Body of pancreas (tissue), 4 donors: Measurements from ENCODE around the gene MDH2. TPM values are rescaled to one million over a fixed set of nuclear protein-coding genes. Genes with fewer than 3 reads are reported as not detected.
"Not testable (repeated sequence)": the region's sequence is repeated elsewhere in the genome, so short reads cannot be mapped to it uniquely, and the experiment has no call there.

Experiments used
- ATAC-seq: fragments of 150-250 bp; one replicate; pipeline ENCODE4 v1.9.1; 2016
- DNase-seq, 4 donors: peaks; one replicate each; pipeline ENCODE4 v3.0.0-alpha.2; 2019
- H3K27ac ChIP-seq, 4 donors: fragments of 200-600 bp; sonication (generic); 1 replicate in 3 of 4; 2 replicates in 1 of 4; pipeline versions ENCODE4 v1.5.1 to v1.6.1; 2016 to 2019; ENCODE audit warnings: mild to moderate bottlenecking in 1 of 4, mixed read lengths in 1 of 4, moderate library complexity in 1 of 4
- H3K27me3 ChIP-seq, 2 donors: fragments of 200-600 bp; sonication (generic); one replicate each; pipeline ENCODE4 v1.6.0; 2016; ENCODE audit warnings: mild to moderate bottlenecking in 1 of 2
- H3K36me3 ChIP-seq, 2 donors: fragments of 200-600 bp; sonication (generic); replicated peaks in 1 of 2; 2 replicates each; pipeline ENCODE4 v1.5.1; 2016; ENCODE audit warnings: low read depth in 2 of 2; ENCODE audit not compliant: insufficient read depth in 1 of 2
- H3K4me1 ChIP-seq: fragments of 200-600 bp; sonication (generic); one replicate; pipeline ENCODE4 v1.6.0; 2016
- H3K4me3 ChIP-seq, 2 donors: fragments of 200-600 bp; sonication (generic); 1 replicate in 1 of 2; 2 replicates in 1 of 2; pipeline ENCODE4 v1.5.1; 2016 to 2019
- H3K9me3 ChIP-seq, 3 donors: fragments of 200-600 bp; sonication (generic); 1 replicate in 2 of 3; 2 replicates in 1 of 3; pipeline ENCODE4 v1.5.1; 2016
- POLR2A ChIP-seq, 3 donors: fragments of 450-650 bp; IDR thresholded peaks; one replicate each; pipeline ENCODE4 v1.6.1; 2016; ENCODE audit warnings: antibody characterized with exemption in 3 of 3, mild to moderate bottlenecking in 2 of 3
- WGBS, 2 donors: methylation state at CpG; one replicate each; pipeline ENCODE4 v1.1.5; 2017; 5-methylcytosine and 5-hydroxymethylcytosine counted together
- intact Hi-C: fragments of 100-400 bp; cut with DNase I; formaldehyde crosslinking; loops from one replicate; pipeline ENCODE4 v1.15.1; 2023
- total RNA-seq, 2 donors: library from RNA; depleted of rRNA; stranded (reverse); fragments of >200 nt; gene quantifications; one replicate each; pipeline ENCODE4 v1.1.0, GENCODE V29; 2016
- TF ChIP-seq, protein P1 (sequence below), 7 experiments: fragments of 450-650 bp in 4 of 7; fragments of 200-600 bp in 3 of 7; sonication (generic) in 3 of 7; IDR thresholded peaks; one replicate each; pipeline ENCODE4 v1.5.1; 2016 to 2019; ENCODE audit warnings: antibody characterized with exemption in 7 of 7

The MDH2 gene
- total RNA-seq, 2 donors from 2014 or later: 56.6 to 67.2 TPM

DNA sequence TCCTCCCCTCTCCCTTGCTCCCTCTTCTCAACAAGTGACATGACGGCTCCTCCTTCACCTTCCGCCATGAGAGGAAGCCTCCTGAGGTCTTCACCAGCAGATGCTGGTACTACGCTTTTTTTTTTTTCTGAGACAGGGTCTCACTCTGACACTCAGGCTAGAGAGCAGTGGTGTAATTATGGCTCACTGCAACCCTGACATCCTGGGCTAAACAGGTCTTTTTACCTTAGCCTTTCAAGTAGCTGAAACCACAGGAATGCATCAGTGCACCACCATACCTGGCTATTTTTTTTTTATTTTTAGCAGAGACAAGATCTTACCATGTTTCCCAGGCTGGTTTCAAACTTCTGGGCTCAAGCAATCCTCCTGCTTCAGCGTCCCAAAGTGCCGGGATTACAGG lies 43.6 kb downstream of the MDH2 start:
- no peak for TF ChIP-seq POLR2A (IDR thresholded peaks at IDR 0.05)
- no peak for DNase-seq
- Histone ChIP-seq H3K4me3 (no peak overlapping the region), H3K9me3 (no peaks in the 10 kb centered on the region), H3K27me3 (no peaks in the 10 kb centered on the region), H3K27ac (no peak overlapping the region), H3K36me3 (no peaks in the 10 kb centered on the region), H3K4me1 (no peaks in the 10 kb centered on the region)
- ATAC-seq: no peak
- intact Hi-C loops: no loop called here
- 93 to 94% methylated on average over 5 of the region's 5 CpGs for WGBS, 2 donors

DNA sequence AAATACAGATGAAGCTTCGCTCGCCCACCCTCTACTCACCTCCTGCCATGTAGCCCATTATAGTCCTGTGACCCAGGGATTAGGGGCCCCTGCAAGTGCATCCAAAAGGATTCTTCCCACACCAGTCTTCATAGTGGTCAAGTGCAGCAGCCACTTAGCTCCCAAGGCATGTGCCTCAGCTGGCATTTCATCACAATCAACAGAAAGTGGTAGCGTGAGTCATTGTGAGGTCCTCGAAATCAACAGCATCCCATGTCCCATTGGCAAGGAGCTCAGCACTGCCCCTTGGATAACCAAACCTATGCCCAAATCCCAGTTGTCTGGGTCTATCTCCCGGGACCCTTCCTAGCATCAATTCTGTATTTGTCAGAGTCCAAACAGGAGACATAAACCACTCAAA lies 45.6 kb downstream of the MDH2 start:
- ATAC-seq, DNase-seq, H3K27me3 ChIP-seq, intact Hi-C loops, H3K9me3 ChIP-seq, H3K4me3 ChIP-seq, H3K27ac ChIP-seq, H3K36me3 ChIP-seq, H3K4me1 ChIP-seq: not testable (repeated sequence)
- 74 to 88% methylated on average over 5 of the region's 5 CpGs for WGBS, 2 donors

DNA sequence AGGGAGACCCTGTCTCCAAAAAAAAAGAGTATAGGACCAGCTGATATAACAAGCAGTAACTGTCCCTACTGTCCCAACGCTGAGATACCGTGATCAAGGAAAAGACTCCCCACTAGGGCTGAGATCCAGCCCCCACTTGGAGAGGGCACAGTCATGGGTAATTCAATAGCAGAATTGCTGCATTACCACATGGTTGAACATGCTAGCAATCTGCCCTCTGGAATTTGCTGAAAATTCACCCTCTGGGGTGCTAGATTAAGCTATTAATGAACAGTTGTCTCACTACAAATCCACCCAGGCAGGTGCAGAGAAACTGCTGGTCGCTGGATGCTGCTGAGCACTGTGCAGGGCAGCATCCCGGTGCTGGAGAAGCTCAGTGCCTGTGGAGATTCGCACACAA lies 46.4 kb downstream of the MDH2 start:
- DNase-seq, intact Hi-C loops, ATAC-seq, H3K27ac ChIP-seq, H3K4me3 ChIP-seq, H3K27me3 ChIP-seq, H3K9me3 ChIP-seq, H3K4me1 ChIP-seq, H3K36me3 ChIP-seq: not testable (repeated sequence)
- 87 to 93% methylated on average over 4 to 5 of the region's 5 CpGs for WGBS, 2 donors

DNA sequence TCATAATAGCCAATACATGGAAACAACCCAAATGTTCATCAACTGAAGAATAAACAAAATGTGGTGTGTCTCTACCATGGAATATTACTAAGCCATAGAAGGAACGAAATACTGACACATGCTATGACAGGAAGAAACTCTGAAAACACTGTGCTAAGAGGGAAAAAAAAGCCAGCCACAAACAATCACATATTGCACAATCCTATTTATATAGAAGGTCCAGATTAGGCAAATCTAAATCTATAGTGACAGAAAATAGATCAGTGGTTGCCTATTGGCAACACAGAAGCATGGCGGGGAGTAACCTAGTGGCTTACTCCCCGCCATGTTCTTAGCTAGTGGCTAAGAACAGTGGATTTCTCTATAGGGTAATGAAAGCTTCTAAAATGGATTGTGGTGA lies 48.0 kb downstream of the MDH2 start:
- peaks cover 12% of the 10 kb centered on the region for H3K4me1 ChIP-seq
- no peaks in the 10 kb centered on the region for H3K9me3 ChIP-seq
- DNase-seq: no peak
- WGBS, 2 donors: 77 to 85% methylated on average over 3 of the region's 3 CpGs
- intact Hi-C loops: no loop called here
- TF ChIP-seq, protein P1, sequence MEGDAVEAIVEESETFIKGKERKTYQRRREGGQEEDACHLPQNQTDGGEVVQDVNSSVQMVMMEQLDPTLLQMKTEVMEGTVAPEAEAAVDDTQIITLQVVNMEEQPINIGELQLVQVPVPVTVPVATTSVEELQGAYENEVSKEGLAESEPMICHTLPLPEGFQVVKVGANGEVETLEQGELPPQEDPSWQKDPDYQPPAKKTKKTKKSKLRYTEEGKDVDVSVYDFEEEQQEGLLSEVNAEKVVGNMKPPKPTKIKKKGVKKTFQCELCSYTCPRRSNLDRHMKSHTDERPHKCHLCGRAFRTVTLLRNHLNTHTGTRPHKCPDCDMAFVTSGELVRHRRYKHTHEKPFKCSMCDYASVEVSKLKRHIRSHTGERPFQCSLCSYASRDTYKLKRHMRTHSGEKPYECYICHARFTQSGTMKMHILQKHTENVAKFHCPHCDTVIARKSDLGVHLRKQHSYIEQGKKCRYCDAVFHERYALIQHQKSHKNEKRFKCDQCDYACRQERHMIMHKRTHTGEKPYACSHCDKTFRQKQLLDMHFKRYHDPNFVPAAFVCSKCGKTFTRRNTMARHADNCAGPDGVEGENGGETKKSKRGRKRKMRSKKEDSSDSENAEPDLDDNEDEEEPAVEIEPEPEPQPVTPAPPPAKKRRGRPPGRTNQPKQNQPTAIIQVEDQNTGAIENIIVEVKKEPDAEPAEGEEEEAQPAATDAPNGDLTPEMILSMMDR (IDR thresholded peaks at IDR 0.05): no peak
- no peak for TF ChIP-seq POLR2A (IDR thresholded peaks at IDR 0.05)
- no peak overlapping the region for H3K27ac ChIP-seq
- no peak for ATAC-seq
- no peaks in the 10 kb centered on the region for H3K36me3 ChIP-seq
- H3K27me3 ChIP-seq: no peaks in the 10 kb centered on the region
- H3K4me3 ChIP-seq: no peak overlapping the region

DNA sequence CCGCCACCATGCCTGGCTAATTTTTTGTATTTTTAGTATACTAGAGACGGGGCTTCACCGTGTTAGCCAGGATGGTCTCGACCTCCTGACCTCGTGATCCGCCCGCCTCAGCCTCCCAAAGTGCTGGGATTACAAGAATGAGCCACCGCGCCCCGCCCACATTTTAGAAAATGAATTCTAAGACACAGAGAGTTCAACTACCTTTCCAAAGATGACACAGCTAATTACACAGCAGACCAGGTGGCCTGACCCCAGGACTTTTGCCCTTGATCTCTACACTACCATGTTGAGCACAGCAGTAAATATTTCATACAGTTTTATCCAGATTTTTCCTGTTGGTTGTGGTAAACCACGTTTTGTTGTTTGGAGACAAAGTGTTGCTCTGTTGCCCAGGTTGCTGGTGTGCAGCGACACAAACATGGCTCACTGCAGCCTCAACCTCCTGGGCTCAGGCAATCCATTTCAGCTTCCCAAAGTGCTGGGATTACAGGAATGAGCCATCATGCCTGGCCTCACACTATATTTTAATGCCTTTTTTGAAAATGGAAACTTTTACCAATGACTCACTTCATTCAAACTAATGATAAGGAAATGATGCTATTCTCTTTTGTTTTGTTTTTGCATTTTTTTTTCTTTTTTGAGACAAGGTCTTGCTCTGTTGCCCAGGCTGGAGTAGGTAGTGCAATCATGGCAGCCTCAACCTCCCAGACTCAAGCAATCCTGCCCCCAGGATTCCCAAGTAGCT lies 54.0 kb downstream of the MDH2 start:
- 88 to 91% methylated on average over 12 of the region's 12 CpGs for WGBS, 2 donors
- H3K27ac ChIP-seq, H3K36me3 ChIP-seq, ATAC-seq, DNase-seq, H3K27me3 ChIP-seq, H3K9me3 ChIP-seq, H3K4me3 ChIP-seq, intact Hi-C loops: not testable (repeated sequence)
- H3K4me1 ChIP-seq: peaks cover 12% of the 10 kb centered on the region

DNA sequence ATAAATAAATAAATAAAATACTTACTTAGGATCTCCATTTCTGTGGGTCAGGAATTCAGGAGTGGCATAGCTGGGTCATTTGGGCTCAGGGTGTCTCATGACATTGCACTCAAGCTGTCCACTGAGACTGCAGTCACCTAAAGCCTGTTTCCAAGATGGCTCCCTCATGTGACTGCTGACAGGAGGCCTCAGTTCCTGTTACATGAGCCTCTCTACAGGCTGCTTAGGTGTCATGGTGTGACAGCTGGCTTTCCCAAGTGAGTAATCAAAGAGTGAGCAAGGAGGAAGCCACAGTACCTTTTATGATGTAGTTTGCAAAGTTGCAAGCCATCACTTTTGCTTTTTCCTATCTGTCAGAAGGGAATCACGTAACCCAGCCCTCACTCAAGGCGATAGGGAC lies 55.9 kb downstream of the MDH2 start:
- ATAC-seq, intact Hi-C loops, H3K27me3 ChIP-seq, H3K9me3 ChIP-seq, DNase-seq, H3K36me3 ChIP-seq, H3K4me3 ChIP-seq, H3K27ac ChIP-seq: not testable (repeated sequence)
- H3K4me1 ChIP-seq: peaks cover 23% of the 10 kb centered on the region
- WGBS, 2 donors: 97% methylated on average over 2 of the region's 2 CpGs

DNA sequence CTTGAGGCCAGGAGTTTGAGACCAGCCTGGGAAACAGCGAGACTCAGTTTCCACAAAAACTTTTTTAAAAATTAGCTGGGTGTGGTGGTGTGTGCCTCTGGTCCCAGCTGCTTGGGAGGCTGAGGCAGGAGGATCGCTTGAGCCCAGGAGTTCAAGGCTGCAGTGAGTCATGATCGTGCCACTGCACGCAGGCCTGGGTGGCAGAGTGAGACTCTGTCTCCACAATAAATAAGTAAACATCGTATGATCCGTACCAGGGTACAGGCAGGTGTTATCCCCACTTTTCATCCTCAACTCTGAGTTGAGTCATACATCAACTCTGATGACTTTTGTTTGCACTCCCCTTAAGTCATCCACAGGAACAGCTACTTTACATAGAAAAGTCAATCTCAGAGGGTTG lies 58.2 kb downstream of the MDH2 start:
- H3K27ac ChIP-seq, H3K9me3 ChIP-seq, ATAC-seq, H3K27me3 ChIP-seq, H3K4me3 ChIP-seq, intact Hi-C loops, H3K36me3 ChIP-seq, DNase-seq: not testable (repeated sequence)
- peaks cover 16% of the 10 kb centered on the region for H3K4me1 ChIP-seq
- WGBS, 2 donors: 80 to 94% methylated on average over 6 of the region's 6 CpGs

DNA sequence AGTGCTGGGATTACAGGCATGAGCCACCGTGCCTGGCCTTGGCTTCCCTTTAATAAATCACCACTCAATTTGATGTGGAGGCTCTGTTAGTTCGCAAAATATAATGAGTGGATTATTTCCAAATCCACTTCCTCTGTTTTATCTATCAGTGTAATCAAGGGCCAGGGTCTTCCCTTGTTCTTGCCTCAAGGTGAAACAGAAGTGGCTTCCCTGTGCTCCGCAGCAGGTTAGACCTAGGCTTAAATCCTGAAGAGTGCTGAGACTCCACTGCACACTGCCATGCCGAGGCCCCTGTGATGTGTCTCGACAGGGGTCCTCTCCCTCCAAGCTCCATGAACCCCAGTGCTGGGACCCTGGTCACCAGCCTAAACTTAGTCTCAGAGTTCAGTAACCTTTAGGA lies 59.0 kb downstream of the MDH2 start:
- Histone ChIP-seq H3K9me3 (no peaks in the 10 kb centered on the region), H3K4me3 (no peak overlapping the region), H3K4me1 (peaks cover 16% of the 10 kb centered on the region), H3K36me3 (no peaks in the 10 kb centered on the region), H3K27me3 (no peaks in the 10 kb centered on the region), H3K27ac (no peak overlapping the region)
- intact Hi-C loops: no loop called here
- 59 to 85% methylated on average over 3 to 5 of the region's 5 CpGs for WGBS, 2 donors
- ATAC-seq: no peak
- TF ChIP-seq, protein P1 (IDR thresholded peaks at IDR 0.05): no peak
- no peak for TF ChIP-seq POLR2A (IDR thresholded peaks at IDR 0.05)
- DNase-seq: no peak
